ENCODE data around the gene APOA4. TPM values are rescaled to one million over a fixed set of nuclear protein-coding genes. Genes with fewer than 3 reads are reported as not detected.

The APOA4 gene
- total RNA-seq, 4 donors from 2014 or later, result not detected

DNA sequence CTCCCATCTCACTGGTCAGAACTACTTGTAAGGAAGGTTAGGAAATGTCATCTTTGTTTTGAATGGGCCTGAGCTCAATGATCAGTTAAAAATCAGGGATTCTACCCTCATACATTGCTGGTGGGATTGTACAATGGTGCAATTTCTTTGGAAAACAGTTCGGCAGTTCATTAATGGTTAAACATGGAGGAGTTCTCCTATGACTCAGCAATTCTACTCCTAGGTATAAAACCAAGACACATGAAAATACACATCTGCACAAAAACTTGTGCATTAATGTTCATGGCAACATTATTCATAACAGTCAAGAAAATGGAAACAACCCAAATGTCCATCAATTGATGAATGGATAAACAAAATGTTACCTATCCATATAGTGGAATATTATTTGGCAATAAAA lies 26.6 kb downstream of the APOA4 start:
- DNase-seq, result no peak
- no peaks in the 10 kb centered on the region for H3K4me1 ChIP-seq
- no peak for TF ChIP-seq POLR2A (IDR thresholded peaks at IDR 0.05)
- no peak for TF ChIP-seq CTCF (IDR thresholded peaks at IDR 0.05)
- H3K27me3 ChIP-seq, result no peaks in the 10 kb centered on the region
- intact Hi-C loops (cut with DNase I; ENCODE audit: low total_unique reads), result loop anchor here (10.0 kb wide), 1 partner anchor 428 kb away; no protein-coding TSS in a partner anchor
- H3K4me3 ChIP-seq, result no peak overlapping the region
- H3K36me3 ChIP-seq, result no peaks in the 10 kb centered on the region
- no peak overlapping the region for H3K27ac ChIP-seq
- no peaks in the 10 kb centered on the region for H3K9me3 ChIP-seq

DNA sequence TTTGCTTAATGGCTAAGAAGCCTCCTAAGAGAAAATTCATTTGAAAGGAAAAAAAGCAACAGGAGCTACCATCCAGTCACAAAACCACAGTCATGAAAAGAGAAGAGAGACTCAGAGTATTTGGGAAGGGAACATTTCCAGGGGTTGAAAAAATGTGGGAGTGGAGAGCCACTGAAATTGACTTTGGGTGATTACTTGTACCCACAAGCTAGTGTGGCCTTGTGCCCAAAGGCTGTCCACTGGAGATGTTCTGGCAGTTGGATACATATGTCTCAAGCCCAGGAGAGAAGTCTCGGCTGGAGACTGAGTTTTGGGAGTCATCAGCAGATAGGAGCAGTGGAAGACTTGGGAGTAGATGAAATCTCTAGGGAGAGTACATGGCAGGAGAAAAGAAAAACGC lies 28.3 kb downstream of the APOA4 start:
- H3K9me3 ChIP-seq, result no peaks in the 10 kb centered on the region
- intact Hi-C loops (cut with DNase I; ENCODE audit: low total_unique reads), result loop anchor here (10.0 kb wide), 1 partner anchor 430 kb away; no protein-coding TSS in a partner anchor
- no peaks in the 10 kb centered on the region for H3K27me3 ChIP-seq
- no peak overlapping the region for H3K27ac ChIP-seq
- no peaks in the 10 kb centered on the region for H3K4me1 ChIP-seq
- no peak for DNase-seq
- no peak for TF ChIP-seq CTCF (IDR thresholded peaks at IDR 0.05)
- TF ChIP-seq POLR2A (IDR thresholded peaks at IDR 0.05), result no peak
- H3K4me3 ChIP-seq, result no peak overlapping the region
- H3K36me3 ChIP-seq, result no peaks in the 10 kb centered on the region

GRCh38 chr11:116793772-116794097 lies 29.4 kb downstream of the APOA4 start:
- Histone ChIP-seq H3K9me3 (no peaks in the 10 kb centered on the region), H3K27me3 (no peaks in the 10 kb centered on the region), H3K4me1 (no peaks in the 10 kb centered on the region), H3K36me3 (no peaks in the 10 kb centered on the region), H3K4me3 (no peak overlapping the region), H3K27ac (no peak overlapping the region)
- TF ChIP-seq POLR2A (IDR thresholded peaks at IDR 0.05) (no peak), CTCF (IDR thresholded peaks at IDR 0.05) (no peak)
- no peak for DNase-seq
- intact Hi-C loops (cut with DNase I; ENCODE audit: low total_unique reads), result loop anchor here (10.0 kb wide), 1 partner anchor 431 kb away; no protein-coding TSS in a partner anchor

DNA sequence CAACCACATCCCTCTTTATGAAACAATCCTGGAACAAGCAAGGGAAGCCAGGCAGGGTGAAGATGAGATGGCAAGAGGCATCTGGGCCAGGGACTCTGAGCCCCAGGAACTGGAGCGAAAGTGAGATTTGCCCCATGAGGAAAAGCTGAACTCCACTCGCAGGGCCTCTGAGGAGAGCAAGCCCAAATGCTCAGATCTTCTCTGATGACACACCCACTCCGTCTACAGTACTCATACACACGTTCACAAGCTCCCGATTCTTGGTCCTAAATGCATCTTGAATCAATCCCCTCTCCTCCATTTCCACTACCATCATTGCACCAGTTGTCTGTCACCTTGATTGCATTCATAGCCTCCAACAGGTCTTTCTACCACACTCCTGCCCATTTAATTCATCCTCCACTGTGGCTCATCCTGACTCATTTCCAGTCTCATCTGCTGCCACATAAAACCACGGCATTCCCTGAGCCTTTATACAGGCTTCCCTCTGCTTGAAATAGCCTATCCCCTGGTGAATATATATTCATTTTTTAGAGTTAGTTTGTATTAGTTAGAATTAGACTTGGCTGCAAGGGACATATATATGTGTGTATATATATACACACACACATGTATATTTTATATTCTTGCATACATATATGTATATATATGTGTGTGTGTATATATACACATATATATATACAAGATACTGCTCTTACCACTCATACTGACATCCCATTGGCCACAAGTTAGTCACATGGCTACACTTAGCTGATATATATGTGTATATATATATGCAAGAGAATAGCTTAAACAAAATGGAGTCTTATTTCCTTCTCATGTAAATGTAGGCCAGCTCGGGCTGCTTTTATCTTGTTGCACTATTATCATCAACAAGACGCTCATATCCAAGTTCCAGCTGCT lies 30.0 kb downstream of the APOA4 start:
- Histone ChIP-seq H3K4me3 (no peak overlapping the region), H3K27me3 (no peaks in the 10 kb centered on the region), H3K36me3 (no peaks in the 10 kb centered on the region), H3K4me1 (no peaks in the 10 kb centered on the region), H3K27ac (no peak overlapping the region), H3K9me3 (no peaks in the 10 kb centered on the region)
- intact Hi-C loops (cut with DNase I; ENCODE audit: low total_unique reads), result loop anchor here (10.0 kb wide), 1 partner anchor 432 kb away; no protein-coding TSS in a partner anchor
- TF ChIP-seq POLR2A (IDR thresholded peaks at IDR 0.05) (no peak), CTCF (IDR thresholded peaks at IDR 0.05) (no peak)
- DNase-seq, result no peak

DNA sequence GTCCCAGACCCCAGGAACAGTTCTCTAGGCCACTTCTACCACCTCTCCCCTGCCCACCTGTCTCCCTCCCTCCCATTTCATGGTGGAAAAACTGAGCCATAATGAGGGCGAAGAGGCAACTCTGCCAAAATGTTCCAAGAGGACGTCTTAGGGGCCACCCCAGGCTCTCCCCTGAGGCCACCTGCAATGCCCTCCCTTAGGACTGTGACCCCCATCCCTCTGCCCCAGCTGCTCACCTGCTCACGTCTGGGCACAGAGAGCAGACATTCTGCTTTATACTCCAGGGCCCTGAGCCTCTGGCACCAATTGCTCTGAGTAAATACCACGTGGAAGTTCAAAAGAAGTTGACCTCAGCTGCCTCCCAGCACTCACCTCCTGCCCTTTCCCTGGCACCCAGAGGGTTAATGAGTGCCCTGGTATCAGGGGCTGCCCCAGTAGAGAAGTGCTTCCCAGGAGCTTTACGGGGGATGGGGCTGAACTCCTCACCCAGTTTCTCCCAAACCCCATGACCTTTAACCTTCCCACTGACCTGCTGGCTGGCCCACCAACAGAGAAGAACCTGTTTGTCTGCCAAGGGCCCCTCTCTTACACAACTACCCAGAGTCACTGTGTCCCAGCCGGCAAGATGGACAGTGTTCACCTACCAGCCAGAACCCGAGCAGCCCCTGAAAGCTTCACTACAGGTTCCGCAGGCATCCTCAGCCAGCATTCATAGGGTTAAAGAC lies 30.8 kb downstream of the APOA4 start:
- Histone ChIP-seq H3K27ac (no peak overlapping the region), H3K27me3 (no peaks in the 10 kb centered on the region), H3K4me3 (no peak overlapping the region), H3K36me3 (no peaks in the 10 kb centered on the region), H3K4me1 (no peaks in the 10 kb centered on the region), H3K9me3 (no peaks in the 10 kb centered on the region)
- TF ChIP-seq POLR2A (IDR thresholded peaks at IDR 0.05), result no peak
- TF ChIP-seq CTCF (IDR thresholded peaks at IDR 0.05), result no peak
- no peak for DNase-seq
- intact Hi-C loops (cut with DNase I; ENCODE audit: low total_unique reads), result loop anchor here (10.0 kb wide), 1 partner anchor 432 kb away; no protein-coding TSS in a partner anchor

All from uterus (tissue), 4 donors.